DMS 273 (cell line): ENCODE data around the gene FARP1.

ENCODE experiments used
- DNase-seq: peaks from one replicate; lab custom pipeline; 2025; ENCODE audit not compliant: unreplicated experiment; lab: John Stamatoyannopoulos, UW

Gene FARP1

DNA sequence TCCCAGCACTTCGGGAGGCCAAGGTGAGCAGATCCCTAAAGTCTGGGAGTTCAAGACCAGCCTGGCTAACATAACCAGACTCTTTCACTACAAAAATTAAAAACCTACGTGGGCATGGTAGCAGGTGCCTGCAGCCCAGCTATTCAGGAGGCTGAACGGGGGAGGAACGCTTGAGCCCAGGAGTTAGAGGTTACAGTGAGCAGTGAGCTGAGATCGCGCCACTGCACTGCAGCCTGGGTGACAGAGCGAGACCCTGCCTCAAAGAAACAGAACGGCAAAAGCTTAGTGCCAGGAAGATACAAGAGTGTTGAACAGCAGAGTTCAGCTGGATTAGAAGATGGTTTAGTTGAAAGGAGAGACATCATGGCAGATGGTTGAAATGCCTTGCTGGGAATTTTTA lies 58.3 kb downstream of the FARP1 start:
- no peak for DNase-seq

GRCh38 chr13:98201984-98202383 lies 59.1 kb downstream of the FARP1 start:
- DNase-seq, result no peak

- DNase-seq, result peak; percentile 20
Observed at GRCh38 chr13:98203646-98204326, 60.9 kb downstream of the FARP1 start.

DNA sequence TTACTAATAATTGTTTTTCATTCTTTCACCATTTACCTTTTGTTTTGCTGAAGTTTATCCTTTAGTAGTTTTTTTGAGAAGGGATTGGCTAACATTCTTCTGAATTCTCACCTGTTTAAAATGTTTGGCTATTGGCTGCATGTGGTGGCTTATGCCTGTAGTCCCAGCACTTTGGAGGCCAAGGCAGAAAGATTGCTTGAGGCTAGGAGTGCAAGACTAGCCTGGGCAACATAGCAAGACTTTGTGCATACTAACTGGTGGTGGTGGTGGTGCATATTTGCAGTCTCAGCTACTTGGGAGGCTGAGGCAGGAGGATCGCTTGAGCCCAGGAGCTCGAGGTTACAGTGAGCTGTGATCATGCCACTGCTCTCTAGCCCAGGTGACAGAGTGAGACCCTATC lies 61.7 kb downstream of the FARP1 start:
- DNase-seq, result no peak

DNA sequence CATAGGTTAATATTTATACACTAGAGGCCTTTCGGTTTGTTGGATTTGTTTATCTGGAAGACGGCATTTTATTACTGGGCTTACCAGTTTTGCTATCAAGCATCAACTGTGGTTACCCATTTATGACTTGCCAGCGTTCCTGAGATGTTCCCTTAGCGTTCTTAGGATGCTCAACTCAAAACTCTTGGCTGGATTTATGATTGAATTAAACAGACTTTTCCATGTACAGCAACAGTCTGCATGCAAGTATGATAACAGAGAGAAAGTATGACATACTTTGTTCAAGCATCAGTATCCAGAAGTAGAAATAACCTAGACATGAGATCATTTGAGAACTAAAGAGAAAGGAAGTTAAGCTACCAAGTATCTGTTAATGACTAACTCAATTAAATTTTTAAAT lies 64.1 kb downstream of the FARP1 start:
- DNase-seq, result no peak

DNA sequence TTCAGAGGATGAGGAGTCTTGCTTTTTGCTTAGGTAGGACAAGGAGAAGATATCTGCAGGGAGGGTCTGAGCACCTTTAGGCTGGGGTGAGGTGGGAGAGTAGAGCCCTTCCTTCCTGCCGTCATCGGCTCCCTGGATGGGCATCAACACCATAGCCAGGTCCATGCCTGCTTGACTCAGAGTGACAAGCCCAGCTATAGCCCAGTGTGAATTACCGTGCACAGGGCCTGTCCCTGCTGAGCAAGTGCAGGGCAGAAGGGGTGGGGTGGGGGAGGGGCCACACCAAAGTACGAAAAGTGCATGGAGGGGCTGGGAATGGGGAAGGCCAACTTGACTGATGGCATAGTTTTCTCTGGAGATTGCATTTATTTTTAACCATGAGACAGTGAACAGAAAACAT lies 64.5 kb downstream of the FARP1 start:
- no peak for DNase-seq

DNA sequence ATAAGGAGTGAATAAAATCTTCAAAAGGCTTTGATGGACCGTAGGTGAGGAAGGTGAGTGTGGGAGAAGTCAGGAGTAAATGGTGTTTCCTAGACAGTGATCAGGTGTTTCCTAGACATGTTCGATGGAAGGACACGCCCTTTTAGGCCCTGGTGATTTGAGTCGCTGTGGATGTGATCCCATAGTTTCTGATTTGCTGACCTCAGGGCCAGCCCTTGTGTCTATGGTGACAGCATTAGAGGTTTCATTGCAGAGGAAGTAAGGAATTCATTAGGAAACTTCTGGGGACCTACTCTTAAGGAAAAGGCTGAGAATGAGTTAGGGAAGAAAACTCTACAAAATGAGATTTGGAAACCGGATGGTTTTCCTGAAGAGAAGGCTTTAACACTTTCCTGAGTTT lies 65.7 kb downstream of the FARP1 start:
- DNase-seq, result no peak

GRCh38 chr13:98212763-98213162 lies 69.9 kb downstream of the FARP1 start:
- DNase-seq, result no peak

DNA sequence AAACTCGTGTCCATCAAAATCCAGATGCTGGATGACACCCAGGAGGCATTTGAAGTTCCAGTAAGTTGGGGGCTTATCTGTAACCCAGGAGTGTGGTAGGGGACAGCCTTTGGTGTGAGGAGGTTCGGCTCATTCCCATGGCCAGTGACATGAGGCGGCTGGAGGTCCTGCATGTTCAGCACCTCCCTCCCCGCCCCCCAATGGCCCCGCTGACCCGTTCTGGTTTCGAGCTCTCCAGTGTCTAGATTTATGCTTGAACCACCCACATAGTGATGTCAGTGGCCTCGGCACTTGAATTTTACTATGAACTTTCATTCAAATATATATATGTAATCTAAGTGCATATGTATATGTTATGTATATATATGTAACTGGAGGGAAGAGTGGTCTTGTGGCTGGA lies 70.5 kb downstream of the FARP1 start:
- no peak for DNase-seq

- peak; percentile 72 for DNase-seq
Observed at GRCh38 chr13:98214008-98214643, 71.2 kb downstream of the FARP1 start.

DNA sequence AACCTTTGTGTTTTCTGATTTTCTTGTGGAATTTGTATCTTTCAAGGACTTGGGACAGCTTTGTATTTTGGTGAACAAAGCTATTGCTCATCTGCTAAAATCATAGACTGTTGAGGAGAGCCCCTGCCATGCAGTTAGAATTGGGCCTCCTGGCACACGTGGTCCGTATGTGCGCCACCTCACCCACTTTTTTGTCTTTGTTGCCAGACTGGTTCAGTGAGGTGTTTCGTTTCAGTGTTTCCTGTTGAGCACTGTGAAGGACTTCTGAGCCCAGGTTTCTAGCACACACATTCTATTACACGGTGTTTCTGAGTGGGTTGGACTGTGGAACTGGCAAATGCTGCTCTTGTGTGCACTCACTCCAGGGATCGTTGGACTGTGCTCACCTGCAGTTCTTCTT lies 71.8 kb downstream of the FARP1 start:
- no peak for DNase-seq

GRCh38 chr13:98215508-98215907 lies 72.6 kb downstream of the FARP1 start:
- DNase-seq, result no peak

DNA sequence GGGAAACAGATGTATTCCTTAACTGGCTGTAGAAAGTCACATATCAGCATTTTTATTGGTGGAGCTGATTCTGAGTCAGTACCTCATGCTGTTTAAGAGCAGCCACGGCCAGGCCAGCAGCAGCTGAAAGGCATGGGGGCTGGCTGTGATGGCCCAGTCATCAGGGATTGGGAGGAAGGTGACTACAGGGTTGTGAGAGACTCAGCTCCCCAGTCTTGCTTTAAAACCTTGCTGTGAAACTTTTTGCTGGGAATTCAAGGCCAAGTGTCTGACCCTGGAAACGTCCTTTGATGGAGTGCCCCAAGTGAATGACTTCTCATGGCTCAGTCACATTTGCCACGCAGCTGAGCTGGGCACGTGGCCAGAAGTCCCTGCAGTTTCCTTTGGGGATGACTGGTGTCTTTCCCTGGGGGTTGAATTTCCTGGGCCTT lies 73.3 kb downstream of the FARP1 start:
- DNase-seq, result peak; percentile 12

DNA sequence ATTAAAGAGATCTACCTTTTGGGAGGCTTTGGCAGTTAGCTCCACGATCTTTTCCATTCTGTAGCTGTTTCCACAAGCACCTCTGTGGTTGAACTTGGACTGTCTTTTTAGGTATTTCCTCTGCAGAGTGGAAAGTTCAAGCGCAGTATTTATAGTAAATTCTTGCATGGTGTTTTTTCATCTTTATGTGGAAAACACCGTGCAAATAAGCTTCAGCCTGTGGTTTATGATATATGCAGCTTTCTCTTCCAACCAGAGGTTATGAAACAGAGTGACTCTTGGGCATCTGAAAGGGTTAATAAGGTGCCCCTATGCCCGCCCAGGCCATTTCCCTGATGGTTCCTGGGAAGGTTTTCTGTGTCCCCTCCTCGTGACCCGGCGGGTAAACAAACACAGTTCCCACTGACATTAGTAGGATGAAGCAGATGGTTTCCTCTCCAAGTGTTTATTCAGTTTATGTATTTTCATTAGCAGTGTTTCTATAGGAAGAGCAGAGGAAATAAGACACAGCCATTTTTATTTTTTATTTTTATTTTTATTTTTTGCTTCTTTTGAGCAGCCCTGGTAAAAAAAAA lies 73.9 kb downstream of the FARP1 start:
- DNase-seq, result no peak

DNA sequence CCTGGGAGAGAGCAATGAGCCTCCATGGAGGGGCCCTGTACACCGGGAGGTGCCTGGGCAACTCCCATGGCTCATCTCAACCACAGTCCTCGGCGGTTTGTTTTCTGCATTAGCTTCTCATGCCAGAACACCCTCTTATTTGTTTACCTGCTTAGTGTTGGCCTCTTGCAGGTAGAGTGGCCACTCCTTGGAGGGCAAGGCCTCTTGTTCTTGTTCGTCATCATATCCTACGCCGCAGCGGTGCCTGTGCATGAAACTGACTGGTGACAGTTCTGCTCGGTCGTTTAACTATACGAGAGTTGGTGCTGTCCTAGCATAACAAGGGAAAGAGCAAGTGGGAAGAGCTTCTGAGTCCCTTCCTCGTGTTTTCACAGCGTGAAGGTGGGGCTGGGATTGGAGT lies 74.7 kb downstream of the FARP1 start:
- DNase-seq, result no peak

DNA sequence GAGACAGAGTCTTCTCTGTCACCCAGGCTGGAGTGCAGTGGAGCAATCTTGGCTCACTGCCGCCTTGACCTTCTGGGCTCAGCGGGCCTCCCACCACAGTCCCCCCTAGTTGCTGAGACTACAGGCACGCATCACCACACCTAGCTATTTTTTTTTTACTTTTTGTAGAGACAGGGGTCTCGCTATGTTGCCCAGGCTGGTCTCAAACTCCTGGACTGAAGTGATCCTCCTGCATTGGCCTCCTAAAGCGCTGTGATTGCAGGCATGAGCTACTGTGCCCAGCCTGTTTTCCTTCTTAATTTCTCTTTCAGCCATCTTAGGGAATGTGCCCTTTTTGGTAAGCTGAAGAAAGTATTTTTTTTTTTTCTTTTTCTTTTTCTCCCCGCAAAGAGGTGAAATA lies 76.8 kb downstream of the FARP1 start:
- no peak for DNase-seq

GRCh38 chr13:98220271-98220791 lies 77.4 kb downstream of the FARP1 start:
- no peak for DNase-seq

DNA sequence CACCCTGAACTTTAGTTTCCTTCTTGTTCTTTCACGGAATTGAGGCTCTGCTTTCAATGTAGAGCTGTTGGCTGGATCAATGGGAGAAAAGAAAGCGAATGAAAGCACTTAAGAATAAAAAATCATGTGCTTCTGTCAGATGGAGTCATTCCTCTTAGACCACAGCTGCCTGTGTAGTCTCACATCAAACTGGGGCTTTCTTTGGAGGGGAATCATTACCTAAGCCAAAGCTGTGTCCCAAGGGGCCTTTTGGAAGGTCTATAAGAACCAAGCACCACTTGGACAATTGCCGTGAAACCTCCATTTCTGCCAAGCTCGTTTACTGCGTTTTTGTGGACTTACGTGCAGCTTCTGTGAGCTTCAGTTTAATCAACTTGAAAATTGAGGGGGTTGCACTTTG lies 78.3 kb downstream of the FARP1 start:
- DNase-seq, result no peak

DNA sequence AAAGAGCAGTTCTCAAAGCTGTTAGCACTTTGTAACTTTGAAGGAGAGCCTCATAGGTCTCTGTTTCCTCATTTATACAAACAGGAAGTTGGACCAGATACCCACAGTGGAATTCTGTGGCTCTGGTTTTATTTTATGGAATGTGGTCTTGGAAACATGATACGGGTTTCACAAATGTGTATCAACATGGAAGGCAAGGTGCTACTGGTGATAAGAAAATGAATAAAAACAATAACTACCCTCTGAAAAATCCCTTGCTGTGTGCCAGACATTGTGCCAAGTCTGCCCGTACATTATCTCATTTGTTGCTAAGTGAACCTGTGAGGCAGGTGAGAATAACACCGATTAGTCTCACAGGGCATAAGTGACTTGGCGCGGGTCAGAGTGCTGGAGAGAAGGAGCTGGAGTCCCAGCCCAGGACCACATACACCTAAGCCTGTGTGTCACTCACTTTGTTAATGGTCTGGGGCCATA lies 79.2 kb downstream of the FARP1 start:
- DNase-seq, result no peak

DNA sequence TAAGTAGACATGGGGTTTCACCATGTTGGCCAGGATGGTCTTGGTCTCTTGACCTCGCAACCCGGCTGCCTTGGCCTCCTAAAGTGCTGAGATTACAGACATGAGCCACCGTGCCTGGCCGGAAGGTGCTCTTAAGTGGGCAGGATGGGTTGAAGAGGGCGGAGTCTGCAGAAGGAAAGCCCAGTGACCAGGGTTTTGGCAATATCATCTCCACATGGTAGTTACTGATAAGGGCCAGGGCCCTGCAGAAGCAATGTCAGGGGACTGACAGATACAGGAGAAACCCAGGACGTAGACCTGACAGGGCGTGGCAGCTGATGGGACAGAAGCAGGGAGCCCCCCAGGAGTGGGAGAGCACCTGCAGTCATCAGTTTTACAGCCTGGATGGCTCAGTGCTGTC lies 79.9 kb downstream of the FARP1 start:
- no peak for DNase-seq

DNA sequence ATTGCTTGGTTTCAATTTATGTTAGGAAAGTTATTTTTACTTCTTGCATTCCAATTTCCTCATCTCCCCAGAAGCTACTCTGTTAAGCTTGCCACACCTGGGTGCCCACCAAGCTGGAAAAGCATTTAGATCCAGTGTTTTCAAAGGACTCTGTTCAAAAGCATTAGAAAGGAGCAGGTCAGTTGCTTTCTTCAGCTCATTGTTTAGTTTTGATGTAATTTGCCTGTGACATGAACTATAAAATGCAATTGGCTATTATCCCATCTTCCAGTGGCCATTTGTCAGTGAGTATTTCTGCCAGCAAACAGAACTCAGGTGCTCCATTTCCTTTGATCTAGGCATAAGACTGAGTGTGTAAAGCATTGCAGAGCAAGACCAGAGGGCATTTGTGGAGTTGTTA lies 80.8 kb downstream of the FARP1 start:
- DNase-seq, result no peak

DNA sequence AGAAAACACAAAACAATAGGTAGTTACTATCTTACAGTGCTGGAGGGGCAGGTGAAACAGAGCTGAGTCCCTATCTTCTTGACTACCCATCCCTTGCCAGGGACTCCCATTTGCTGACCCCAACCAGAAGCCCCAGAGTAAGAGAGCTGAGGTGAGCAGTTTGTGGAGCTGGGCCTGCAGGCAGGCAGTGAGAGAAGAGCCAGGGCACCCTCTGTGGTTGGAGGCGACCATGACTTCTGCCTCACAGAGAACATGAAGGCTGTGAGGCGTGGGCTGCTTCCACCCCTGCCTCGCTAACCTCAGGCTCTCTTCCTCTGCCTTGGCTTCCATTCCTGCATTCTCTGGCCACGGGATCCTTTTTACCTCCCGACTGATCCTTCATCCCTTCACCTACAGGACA lies 81.7 kb downstream of the FARP1 start:
- no peak for DNase-seq
